ENCODE results near the gene BCAR1. TPM values are rescaled to one million over a fixed set of nuclear protein-coding genes. Genes with fewer than 3 reads are reported as not detected.

Gene BCAR1
- total RNA-seq, 4 donors from 2014 or later = 34.6 to 63.7 (median 37.0) TPM

- 31 to 44% methylated on average over 2 to 3 of the region's 10 CpGs for WGBS, 2 donors (ENCODE audit: low coverage in 1 of 2)
- Histone ChIP-seq H3K4me3 (no peak overlapping the region), H3K27ac (peak overlapping the region in 2 of 4 donors; percentile 19 to 89), H3K9me3 (no peaks in the 10 kb centered on the region), H3K4me1 (peaks cover 0 to 87% (median 63%) of the 10 kb centered on the region in 3 donors), H3K27me3 (no peaks in the 10 kb centered on the region), H3K36me3 (no peaks in the 10 kb centered on the region)
- no peak for TF ChIP-seq POLR2AphosphoS5 (IDR thresholded peaks at IDR 0.05)
- no peak for ATAC-seq
Measured at GRCh38 chr16:75260851-75261589, 9.6 kb upstream of the BCAR1 start.

DNA sequence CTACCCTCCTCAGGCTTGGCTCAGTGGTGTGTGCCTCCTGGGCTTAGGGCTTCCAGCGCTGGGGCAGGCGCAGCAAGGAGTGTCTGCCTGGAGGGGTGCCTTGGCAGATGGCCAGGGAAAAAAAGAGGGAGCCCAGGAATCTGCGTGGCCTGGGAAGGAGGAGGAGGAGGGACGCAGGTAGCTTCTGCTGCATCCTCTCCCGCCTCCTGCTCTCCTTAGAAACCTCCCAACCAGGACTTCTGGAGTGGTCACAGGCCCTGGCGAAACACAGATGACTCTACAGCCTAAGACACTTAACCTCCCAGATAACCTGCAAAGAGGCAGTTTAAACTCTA, 7.3 kb upstream of the BCAR1 start:
- no peak overlapping the region for H3K4me3 ChIP-seq
- H3K36me3 ChIP-seq = no peaks in the 10 kb centered on the region
- H3K27me3 ChIP-seq = no peaks in the 10 kb centered on the region
- H3K9me3 ChIP-seq = no peaks in the 10 kb centered on the region
- 40 to 76% methylated on average over 2 of the region's 6 CpGs for WGBS, 2 donors (ENCODE audit: low coverage in 1 of 2)
- no peak for ATAC-seq
- no peak overlapping the region for H3K27ac ChIP-seq
- TF ChIP-seq CTCF (IDR thresholded peaks at IDR 0.05) (no peak), POLR2A (IDR thresholded peaks at IDR 0.05) (no peak), EP300 (IDR thresholded peaks at IDR 0.05) (no peak), POLR2AphosphoS5 (IDR thresholded peaks at IDR 0.05) (no peak)
- peaks cover 0 to 96% (median 80%) of the 10 kb centered on the region in 3 donors for H3K4me1 ChIP-seq

DNA sequence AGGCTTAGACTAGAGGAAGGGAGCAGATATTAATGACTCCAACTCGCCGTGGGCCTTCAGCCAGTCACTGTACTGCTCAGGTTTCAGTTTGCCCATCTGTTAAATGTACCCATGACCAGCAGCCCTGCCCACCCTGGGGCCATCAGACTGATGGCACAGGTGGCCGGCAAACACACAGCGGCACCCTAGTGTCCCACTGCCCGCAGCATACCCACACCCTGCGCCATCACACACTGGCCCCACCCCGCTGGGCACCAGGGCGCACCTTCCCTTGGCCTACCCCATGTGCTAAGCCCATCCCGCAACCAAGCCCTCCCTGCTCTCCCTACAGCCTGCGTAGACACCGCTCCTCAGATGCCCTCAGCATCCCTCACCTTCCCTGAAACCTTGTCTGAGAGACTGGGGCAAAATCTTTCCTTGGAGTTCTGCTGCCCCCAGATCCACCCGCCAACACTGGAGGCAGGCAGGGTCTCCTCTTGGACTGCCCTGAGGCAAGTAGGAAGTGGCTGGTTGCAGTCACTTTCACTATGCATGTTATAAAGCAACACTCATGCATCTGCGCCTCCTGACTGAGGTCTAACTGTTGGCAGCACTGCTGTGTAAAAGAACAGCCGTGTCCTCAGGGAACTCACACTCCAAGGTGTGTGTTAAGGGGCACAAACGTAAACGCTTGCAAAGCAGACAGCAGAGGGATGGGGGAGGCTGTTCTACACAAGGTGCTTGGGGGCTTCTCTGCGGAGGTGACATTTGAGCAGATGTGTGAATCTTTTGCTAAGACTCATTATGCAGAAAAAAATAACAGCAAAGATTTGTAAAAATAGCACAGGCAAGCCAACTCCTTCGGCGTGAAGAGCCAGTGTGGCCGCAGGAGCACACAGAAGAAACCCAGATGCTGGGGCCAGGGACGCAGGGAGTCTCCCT, 6.7 kb upstream of the BCAR1 start:
- no peak for TF ChIP-seq POLR2A (IDR thresholded peaks at IDR 0.05)
- TF ChIP-seq CTCF (IDR thresholded peaks at IDR 0.05) = no peak
- no peak for TF ChIP-seq POLR2AphosphoS5 (IDR thresholded peaks at IDR 0.05)
- TF ChIP-seq EP300 (IDR thresholded peaks at IDR 0.05) = no peak
- Histone ChIP-seq H3K9me3 (no peaks in the 10 kb centered on the region), H3K27me3 (no peaks in the 10 kb centered on the region), H3K36me3 (no peaks in the 10 kb centered on the region), H3K4me1 (peaks cover 3 to 96% (median 80%) of the 10 kb centered on the region in 3 donors), H3K27ac (peak overlapping the region in 2 of 4 donors; percentile 26 to 95), H3K4me3 (no peak overlapping the region)
- no peak for ATAC-seq
- WGBS, 2 donors (ENCODE audit: low coverage in 1 of 2) = 48 to 57% methylated on average over 8 to 9 of the region's 21 CpGs

DNA sequence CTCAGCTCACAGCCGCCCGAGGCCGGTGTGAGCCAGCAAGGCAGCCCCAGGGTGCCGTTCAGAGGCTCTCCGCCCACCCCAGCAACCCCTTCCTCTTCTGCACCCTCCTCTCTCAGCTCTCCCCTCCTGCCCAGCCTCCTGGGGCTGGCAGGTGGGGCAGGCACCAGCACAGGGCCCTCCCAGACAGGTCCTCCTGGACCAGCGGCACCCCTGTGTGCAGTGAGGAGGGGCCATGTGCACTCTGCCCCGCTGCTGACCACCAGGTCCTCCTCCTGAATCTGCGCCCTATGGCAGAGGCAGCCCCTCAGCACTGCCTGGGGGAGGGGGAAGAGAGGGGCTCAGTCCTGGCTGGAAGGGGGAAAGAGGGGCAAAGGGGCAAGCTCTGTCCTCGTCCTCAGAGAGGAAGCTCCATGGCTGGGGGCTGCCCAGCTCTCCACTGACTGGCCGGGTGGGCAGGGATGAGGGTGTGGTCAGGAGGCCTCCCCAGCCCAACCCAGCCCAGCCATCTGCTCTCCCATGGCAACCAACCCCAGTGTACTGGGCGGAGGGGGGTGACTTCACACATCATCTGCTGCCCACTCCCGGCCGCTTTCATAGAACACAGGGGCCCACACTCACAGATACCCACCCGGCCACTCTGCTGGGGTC, 5.4 kb upstream of the BCAR1 start:
- Histone ChIP-seq H3K4me3 (no peak overlapping the region), H3K36me3 (no peaks in the 10 kb centered on the region), H3K4me1 (peaks cover 4 to 96% (median 80%) of the 10 kb centered on the region in 3 donors), H3K9me3 (no peaks in the 10 kb centered on the region), H3K27ac (peak overlapping the region; percentile 19 to 97 (median 94)), H3K27me3 (no peaks in the 10 kb centered on the region)
- ATAC-seq = peak; percentile 43
- no peak for TF ChIP-seq POLR2A (IDR thresholded peaks at IDR 0.05)
- no peak for TF ChIP-seq CTCF (IDR thresholded peaks at IDR 0.05)
- TF ChIP-seq POLR2AphosphoS5 (IDR thresholded peaks at IDR 0.05) = no peak
- no peak for TF ChIP-seq EP300 (IDR thresholded peaks at IDR 0.05)
- no CpG with 5 or more reads among the region's 14 CpGs for WGBS, 2 donors (ENCODE audit: low coverage in 1 of 2)

DNA sequence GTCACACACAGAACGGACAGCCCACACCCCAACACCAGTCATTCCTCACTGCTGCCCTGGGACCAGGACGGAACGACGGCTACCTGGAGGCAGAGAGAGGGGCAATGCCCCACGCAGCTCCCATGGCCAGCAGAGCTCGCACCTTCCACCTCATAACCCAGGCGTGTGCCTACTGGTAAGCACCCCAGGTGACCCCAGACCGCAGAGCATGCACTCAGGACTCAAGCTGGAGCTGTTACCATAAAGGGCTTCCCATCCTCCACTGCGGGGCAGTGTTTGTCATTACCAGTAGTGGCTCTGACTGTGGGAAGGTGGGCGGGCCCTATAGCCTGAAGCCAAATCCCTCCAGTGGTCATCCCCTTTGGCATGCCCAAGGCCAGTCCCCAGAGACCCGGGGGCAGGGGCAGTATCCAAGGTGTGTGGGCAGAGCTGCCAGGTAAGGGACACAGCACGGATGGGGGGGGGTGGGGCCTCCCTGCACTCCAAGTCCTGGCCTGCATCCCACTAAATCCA, 4.7 kb upstream of the BCAR1 start:
- H3K36me3 ChIP-seq = no peaks in the 10 kb centered on the region
- H3K9me3 ChIP-seq = no peaks in the 10 kb centered on the region
- H3K4me1 ChIP-seq = peaks cover 4 to 93% (median 75%) of the 10 kb centered on the region in 3 donors
- H3K27me3 ChIP-seq = no peaks in the 10 kb centered on the region
- TF ChIP-seq CTCF (IDR thresholded peaks at IDR 0.05) = no peak
- TF ChIP-seq POLR2AphosphoS5 (IDR thresholded peaks at IDR 0.05) = peak; percentile 21
- no peak for ATAC-seq
- H3K4me3 ChIP-seq = no peak overlapping the region
- peak overlapping the region in 3 of 4 donors; percentile 92 to 97 (median 95) for H3K27ac ChIP-seq
- WGBS, 2 donors (ENCODE audit: low coverage in 1 of 2) = 58% methylated on average over 3 of the region's 12 CpGs; no CpG with 5 or more reads in 1 of the 2 donors
